Thymus (tissue), 11 donors: ENCODE results near the gene APOD. TPM values are rescaled to one million over a fixed set of nuclear protein-coding genes. Genes with fewer than 3 reads are reported as not detected.

Source experiments
- DNase-seq, 9 donors: peaks; one replicate each; pipeline ENCODE4 v3.0.0-alpha.2; 2013; ENCODE audit warnings: low spot score in 9 of 9, low read depth in 6 of 9, missing footprints in 1 of 9
- H3K27ac ChIP-seq, 2 donors: one replicate each; pipeline ENCODE4 v1.5.1; 2013; ENCODE audit warnings: control low read depth in 1 of 2, low read depth in 1 of 2, low read length in 1 of 2, mild to moderate bottlenecking in 1 of 2, moderate library complexity in 1 of 2
- H3K27me3 ChIP-seq, 2 donors: one replicate each; pipeline ENCODE4 v1.5.1; 2013; ENCODE audit warnings: low read length in 1 of 2; ENCODE audit not compliant: control insufficient read depth in 2 of 2, insufficient read depth in 1 of 2
- H3K36me3 ChIP-seq, 2 donors: one replicate each; pipeline ENCODE4 v1.5.1; 2013; ENCODE audit warnings: low read length in 1 of 2, mild to moderate bottlenecking in 1 of 2, moderate library complexity in 1 of 2; ENCODE audit not compliant: control insufficient read depth in 2 of 2, insufficient read depth in 2 of 2
- H3K4me1 ChIP-seq, 2 donors: one replicate each; pipeline ENCODE4 v1.5.1; 2013; ENCODE audit warnings: low read length in 2 of 2; ENCODE audit not compliant: control insufficient read depth in 2 of 2, insufficient read depth in 2 of 2
- H3K4me3 ChIP-seq, 2 donors: one replicate each; pipeline ENCODE4 v1.5.1; 2013; ENCODE audit warnings: low read length in 2 of 2, control low read depth in 1 of 2, mild to moderate bottlenecking in 1 of 2
- H3K9me3 ChIP-seq, 2 donors: one replicate each; pipeline ENCODE4 v1.5.1; 2013; ENCODE audit warnings: low read length in 1 of 2, mild to moderate bottlenecking in 1 of 2; ENCODE audit not compliant: control insufficient read depth in 2 of 2, insufficient read depth in 1 of 2
- WGBS: extraction: QIAGEN DNeasy Blood & Tissue Kit; methylation state at CpG from one replicate; pipeline ENCODE4 v1.1.7; 2013; 5-methylcytosine and 5-hydroxymethylcytosine counted together
- polyA plus RNA-seq: library from polyadenylated mRNA; stranded (reverse); fragments of 200-250 nt; gene quantifications from one replicate; pipeline ENCODE4 v1.2.3, GENCODE V29; 2013
- total RNA-seq: library from RNA; stranded (reverse); fragments of 120-200 nt; gene quantifications from one replicate; pipeline ENCODE4 v1.2.4, GENCODE V29; 2013
- donor health status: healthy.

Gene APOD
- total and polyA plus RNA-seq, 2 donors = 2.9 to 200 TPM

- H3K4me1 ChIP-seq = peaks cover 25 to 44% of the 10 kb centered on the region in 2 donors
- H3K4me3 ChIP-seq = no peak overlapping the region
- H3K9me3 ChIP-seq = peaks cover 0 to 3% of the 10 kb centered on the region in 2 donors
- no peak for DNase-seq
- H3K27me3 ChIP-seq = no peaks in the 10 kb centered on the region
- 93% methylated on average over 7 of the region's 7 CpGs for WGBS
- peak overlapping the region in 1 of 2 donors; percentile 8 for H3K27ac ChIP-seq
- no peaks in the 10 kb centered on the region for H3K36me3 ChIP-seq
Measured at GRCh38 chr3:195553268-195553667, 30.5 kb downstream of the APOD start.

DNA sequence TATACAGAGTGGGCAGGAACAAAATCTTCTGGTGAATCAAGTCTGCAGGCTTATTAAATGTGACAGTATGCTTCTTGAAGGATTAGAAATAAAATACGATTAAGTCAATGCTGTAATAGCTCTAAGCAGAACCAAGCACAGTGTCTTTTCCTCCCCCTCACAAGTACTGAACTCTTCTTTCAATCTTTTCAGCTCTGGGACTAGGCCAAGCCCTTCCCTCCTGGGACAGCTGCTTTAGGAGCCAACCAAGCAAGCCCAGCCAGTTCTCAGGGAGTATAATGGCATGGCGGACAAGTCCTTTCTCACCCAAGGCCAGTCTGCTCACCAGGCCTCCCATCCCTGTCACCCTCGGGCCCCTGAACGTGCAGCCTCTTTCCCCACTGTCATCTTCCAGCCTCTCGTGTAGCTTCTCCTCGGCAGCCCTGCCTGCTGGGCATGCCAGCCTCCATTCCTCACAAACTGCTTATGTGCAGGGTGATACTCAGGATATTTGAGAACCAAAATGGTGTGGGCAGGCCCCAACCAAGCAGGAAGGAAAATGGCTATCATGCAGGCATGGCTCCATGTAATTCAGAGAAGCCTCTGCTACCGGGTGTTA is 32.3 kb downstream of the APOD start:
- no peak overlapping the region for H3K4me3 ChIP-seq
- peak overlapping the region; percentile 55 to 100 for H3K27ac ChIP-seq
- peaks cover 0 to 3% of the 10 kb centered on the region in 2 donors for H3K9me3 ChIP-seq
- WGBS = 72% methylated on average over 7 of the region's 7 CpGs
- no peak for DNase-seq
- H3K27me3 ChIP-seq = no peaks in the 10 kb centered on the region
- peaks cover 36 to 59% of the 10 kb centered on the region in 2 donors for H3K4me1 ChIP-seq
- no peaks in the 10 kb centered on the region for H3K36me3 ChIP-seq

GRCh38 chr3:195550723-195551122 is 33.0 kb downstream of the APOD start:
- Histone ChIP-seq H3K4me1 (peaks cover 42 to 66% of the 10 kb centered on the region in 2 donors), H3K4me3 (peak overlapping the region; percentile 19 to 55), H3K27me3 (no peaks in the 10 kb centered on the region), H3K27ac (peak overlapping the region; percentile 95 to 100), H3K36me3 (no peaks in the 10 kb centered on the region), H3K9me3 (peaks cover 0 to 3% of the 10 kb centered on the region in 2 donors)
- no peak for DNase-seq
- 9% methylated on average over 4 of the region's 4 CpGs for WGBS

GRCh38 chr3:195549931-195550519 is 33.7 kb downstream of the APOD start:
- DNase-seq = peak; percentile 84 to 98 (median 92)
- Histone ChIP-seq H3K4me1 (peaks cover 45 to 73% of the 10 kb centered on the region in 2 donors), H3K27ac (peak overlapping the region; percentile 98 to 100), H3K9me3 (peaks cover 0 to 3% of the 10 kb centered on the region in 2 donors), H3K4me3 (peak overlapping the region; percentile 41 to 55), H3K27me3 (no peaks in the 10 kb centered on the region), H3K36me3 (no peaks in the 10 kb centered on the region)
- WGBS = 8% methylated on average over 9 of the region's 9 CpGs

GRCh38 chr3:195548987-195549386 is 34.8 kb downstream of the APOD start:
- Histone ChIP-seq H3K9me3 (peaks cover 0 to 3% of the 10 kb centered on the region in 2 donors), H3K27me3 (no peaks in the 10 kb centered on the region), H3K4me1 (peaks cover 49 to 83% of the 10 kb centered on the region in 2 donors), H3K36me3 (no peaks in the 10 kb centered on the region), H3K27ac (peak overlapping the region in 1 of 2 donors; percentile 100), H3K4me3 (no peak overlapping the region)
- no peak for DNase-seq
- WGBS = 50% methylated on average over 2 of the region's 2 CpGs

DNA sequence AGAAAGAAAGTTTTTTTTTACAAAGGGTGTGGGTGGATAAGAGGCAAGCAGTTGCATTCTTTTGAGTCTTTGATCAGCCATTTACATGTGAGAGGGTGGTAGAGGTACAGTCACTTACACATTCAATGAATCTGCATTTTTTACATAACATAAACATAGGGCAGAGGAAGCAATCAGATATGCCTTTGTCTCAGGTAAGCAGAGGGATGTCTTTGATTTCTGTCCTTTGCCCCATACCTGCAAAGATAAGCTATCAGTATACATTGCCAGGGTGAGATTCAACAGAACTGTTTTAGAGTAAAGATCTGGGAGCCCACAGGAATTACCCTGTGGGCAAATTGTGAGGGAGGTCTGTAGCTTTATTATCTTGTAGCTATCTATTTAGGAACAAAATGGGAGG is 35.2 kb downstream of the APOD start:
- Histone ChIP-seq H3K27me3 (no peaks in the 10 kb centered on the region), H3K27ac (peak overlapping the region; percentile 12 to 100), H3K9me3 (peaks cover 0 to 3% of the 10 kb centered on the region in 2 donors), H3K4me3 (no peak overlapping the region), H3K36me3 (no peaks in the 10 kb centered on the region), H3K4me1 (peaks cover 51 to 87% of the 10 kb centered on the region in 2 donors)
- peak in 1 of 9 donors; percentile 63 for DNase-seq

- Histone ChIP-seq H3K9me3 (peaks cover 0 to 3% of the 10 kb centered on the region in 2 donors), H3K4me3 (no peak overlapping the region), H3K27me3 (no peaks in the 10 kb centered on the region), H3K36me3 (no peaks in the 10 kb centered on the region), H3K4me1 (peaks cover 50 to 85% of the 10 kb centered on the region in 2 donors), H3K27ac (peak overlapping the region; percentile 64 to 100)
- 88% methylated on average over 8 of the region's 8 CpGs for WGBS
- DNase-seq = no peak
Measured at GRCh38 chr3:195548006-195548405, 35.7 kb downstream of the APOD start.

DNA sequence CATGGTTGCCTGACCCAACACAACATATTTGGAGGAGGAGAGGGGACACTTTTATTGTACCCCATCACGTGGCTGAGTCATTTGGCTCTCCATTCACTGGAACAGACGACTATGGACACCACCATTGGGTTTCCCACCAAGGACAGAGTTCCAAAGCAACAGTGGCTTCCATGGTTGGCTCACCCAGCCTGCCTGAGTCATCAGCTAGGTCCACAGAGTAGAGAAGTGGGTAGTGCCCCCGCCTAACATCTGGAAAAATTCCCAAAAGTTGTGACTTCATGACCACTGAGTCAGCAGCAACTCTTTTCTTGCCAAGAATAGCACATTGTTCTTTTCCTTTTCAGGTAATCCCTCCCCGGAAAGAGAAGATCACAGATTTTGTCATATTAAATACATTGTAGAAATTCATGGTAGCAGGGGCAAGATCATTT is 37.6 kb downstream of the APOD start:
- no peaks in the 10 kb centered on the region for H3K36me3 ChIP-seq
- H3K4me1 ChIP-seq = peaks cover 39 to 78% of the 10 kb centered on the region in 2 donors
- 67% methylated on average over 4 of the region's 4 CpGs for WGBS
- no peak overlapping the region for H3K4me3 ChIP-seq
- H3K9me3 ChIP-seq = no peaks in the 10 kb centered on the region
- no peak for DNase-seq
- H3K27ac ChIP-seq = peak overlapping the region; percentile 44 to 82
- H3K27me3 ChIP-seq = no peaks in the 10 kb centered on the region

DNA sequence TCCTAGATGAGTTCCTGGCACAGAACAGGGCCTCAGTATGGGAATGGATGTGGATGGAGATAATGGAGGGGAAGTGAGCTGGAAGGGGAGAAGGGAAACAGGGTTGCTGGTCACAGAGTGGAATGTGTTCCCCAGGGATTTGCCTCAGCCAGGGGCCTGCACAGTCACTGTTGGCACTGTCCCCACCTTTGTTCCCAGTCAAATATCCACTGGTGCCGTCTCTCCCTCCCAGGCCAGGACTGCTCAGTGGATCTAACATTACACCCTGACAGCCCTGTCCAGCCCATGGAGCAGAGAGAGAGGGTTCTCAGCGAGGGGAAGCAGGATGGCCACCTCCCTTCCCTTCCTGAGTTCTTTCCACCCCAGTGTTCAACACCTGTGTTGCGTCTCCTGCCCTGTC is 39.1 kb downstream of the APOD start:
- Histone ChIP-seq H3K9me3 (no peaks in the 10 kb centered on the region), H3K27me3 (no peaks in the 10 kb centered on the region), H3K27ac (no peak overlapping the region), H3K36me3 (peaks cover 0 to 5% of the 10 kb centered on the region in 2 donors), H3K4me3 (no peak overlapping the region), H3K4me1 (peaks cover 38 to 72% of the 10 kb centered on the region in 2 donors)
- 90% methylated on average over 3 of the region's 3 CpGs for WGBS
- DNase-seq = no peak
